Calu3 (cell line): ENCODE data around the gene SLC1A7. TPM values are rescaled to one million over a fixed set of nuclear protein-coding genes. Genes with fewer than 3 reads are reported as not detected.

ENCODE experiments used
- BruUV-seq: library from RNA; stranded (reverse); fragments of 400-500 nt; replicated peaks from 2 replicates; lab custom pipeline; 2021; lab: Mats Ljungman, UMichigan
- CTCF ChIA-PET: fragments of 300-600 bp; sonication (Branson Sonifier 250); formaldehyde crosslinking; loops from one replicate; lab custom pipeline; 2022; ENCODE audit warnings: antibody characterized with exemption; lab: Charles Lee
- DNase-seq: peaks from one replicate; pipeline ENCODE4 v3.0.0; 2022
- H3K27ac Mint-ChIP-seq: one replicate; pipeline ENCODE4 v1.8.0; 2022; ENCODE audit warnings: mixed read lengths; ENCODE audit not compliant: unreplicated experiment
- H3K27me3 Mint-ChIP-seq: one replicate; pipeline ENCODE4 v1.8.0; 2022; ENCODE audit warnings: mixed read lengths; ENCODE audit not compliant: unreplicated experiment
- H3K36me3 Mint-ChIP-seq: one replicate; pipeline ENCODE4 v1.8.0; 2022; ENCODE audit warnings: mild to moderate bottlenecking, moderate library complexity, mixed read lengths; ENCODE audit not compliant: insufficient read depth, unreplicated experiment
- H3K4me1 Mint-ChIP-seq: one replicate; pipeline ENCODE4 v1.8.0; 2022; ENCODE audit warnings: mild to moderate bottlenecking, low read depth, mixed read lengths; ENCODE audit not compliant: unreplicated experiment
- H3K4me3 Mint-ChIP-seq: one replicate; pipeline ENCODE4 v1.8.0; 2022; ENCODE audit warnings: mild to moderate bottlenecking, low read depth, moderate library complexity, mixed read lengths; ENCODE audit not compliant: unreplicated experiment
- H3K9me3 Mint-ChIP-seq: one replicate; pipeline ENCODE4 v1.8.0; 2022; ENCODE audit warnings: low read depth, mixed read lengths; ENCODE audit not compliant: unreplicated experiment
- CTCF ChIP-seq: fragments of 200-600 bp; IDR thresholded peaks from one replicate; pipeline ENCODE4 v1.8.0; 2022; ENCODE audit warnings: antibody characterized with exemption; ENCODE audit not compliant: unreplicated experiment
- intact Hi-C: fragments of 100-400 bp; cut with micrococcal nuclease; formaldehyde crosslinking; loops from one replicate; pipeline ENCODE4 v1.10.0; 2022; ENCODE audit not compliant: unreplicated experiment
- total RNA-seq: library from RNA; stranded (reverse); gene quantifications from 2 replicates; pipeline ENCODE4 v1.2.3, GENCODE V29; 2022

The SLC1A7 gene
- total RNA-seq, 1 experiment from 2014 or later = not detected

DNA sequence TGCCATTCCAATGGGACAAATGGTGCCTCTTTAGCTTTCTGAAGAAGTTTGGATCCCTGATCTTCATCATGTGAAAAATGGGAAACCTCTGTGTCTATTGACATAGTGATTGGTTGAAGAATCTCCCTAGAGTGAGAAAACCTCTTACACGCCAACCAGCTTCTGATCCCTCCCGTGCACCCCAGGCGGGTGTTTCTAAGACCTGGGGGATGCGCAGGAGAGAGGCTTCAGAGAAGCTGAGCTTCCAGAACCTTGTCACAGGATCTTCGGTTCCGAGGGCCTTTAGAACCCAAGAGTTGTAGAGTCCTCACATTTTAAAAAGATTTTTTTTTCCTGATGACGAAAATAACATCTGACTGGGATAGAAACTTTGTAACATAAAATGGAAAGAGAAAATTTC is 69.2 kb downstream of the SLC1A7 start:
- Mint-ChIP-seq H3K36me3 (no peaks in the 10 kb centered on the region), H3K4me3 (no peak overlapping the region), H3K27ac (no peak overlapping the region), H3K4me1 (no peaks in the 10 kb centered on the region), H3K27me3 (no peaks in the 10 kb centered on the region), H3K9me3 (no peaks in the 10 kb centered on the region)
- no TSS peak for BruUV-seq
- CTCF ChIA-PET = no interaction called here
- DNase-seq = no peak
- TF ChIP-seq CTCF = no peak
- intact Hi-C loops = no loop called here

- CTCF ChIA-PET = no interaction called here
- no peak for TF ChIP-seq CTCF
- no peak overlapping the region for H3K27ac Mint-ChIP-seq
- no TSS peak for BruUV-seq
- H3K4me1 Mint-ChIP-seq = no peaks in the 10 kb centered on the region
- H3K9me3 Mint-ChIP-seq = no peaks in the 10 kb centered on the region
- no peaks in the 10 kb centered on the region for H3K27me3 Mint-ChIP-seq
- no peaks in the 10 kb centered on the region for H3K36me3 Mint-ChIP-seq
- no peak overlapping the region for H3K4me3 Mint-ChIP-seq
- DNase-seq = no peak
- intact Hi-C loops = no loop called here
Observed at GRCh38 chr1:53071915-53072314, 70.5 kb downstream of the SLC1A7 start.

DNA sequence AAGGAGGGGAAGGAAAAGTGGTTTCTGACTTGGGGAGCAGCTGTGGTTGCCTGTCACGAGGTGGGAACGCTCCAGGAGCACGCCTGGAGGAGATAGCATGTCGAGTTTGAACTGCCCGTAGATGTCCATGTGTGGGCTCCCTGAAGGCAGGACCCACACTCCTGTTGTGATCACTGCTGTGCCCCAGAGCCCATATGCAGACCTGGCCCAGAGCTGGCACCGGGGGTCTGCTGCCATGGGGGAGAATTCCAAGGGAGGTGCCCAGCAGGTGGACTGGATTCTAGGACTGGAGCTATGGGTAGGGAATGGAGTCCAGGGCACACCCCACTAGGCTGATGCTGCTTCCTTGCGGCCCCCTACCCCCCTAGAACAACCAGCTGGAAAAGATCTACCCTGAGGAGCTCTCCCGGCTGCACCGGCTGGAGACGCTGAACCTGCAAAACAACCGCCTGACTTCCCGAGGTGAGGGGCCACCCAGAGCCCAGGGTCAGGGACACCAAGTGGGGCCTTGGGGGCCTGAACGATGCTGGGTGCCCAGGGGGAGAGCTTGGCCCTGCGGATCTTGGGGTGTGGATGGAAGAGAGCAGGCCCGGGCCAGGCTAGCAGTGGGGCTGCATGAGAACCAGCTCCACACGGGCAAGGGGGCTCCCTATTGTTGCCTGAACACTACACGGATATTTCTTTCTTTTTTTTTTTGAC is 71.1 kb downstream of the SLC1A7 start:
- no peaks in the 10 kb centered on the region for H3K36me3 Mint-ChIP-seq
- no peaks in the 10 kb centered on the region for H3K4me1 Mint-ChIP-seq
- no peak overlapping the region for H3K27ac Mint-ChIP-seq
- no peak overlapping the region for H3K4me3 Mint-ChIP-seq
- no peaks in the 10 kb centered on the region for H3K27me3 Mint-ChIP-seq
- no peak for DNase-seq
- CTCF ChIA-PET = no interaction called here
- BruUV-seq = no TSS peak
- intact Hi-C loops = no loop called here
- no peak for TF ChIP-seq CTCF
- no peaks in the 10 kb centered on the region for H3K9me3 Mint-ChIP-seq

DNA sequence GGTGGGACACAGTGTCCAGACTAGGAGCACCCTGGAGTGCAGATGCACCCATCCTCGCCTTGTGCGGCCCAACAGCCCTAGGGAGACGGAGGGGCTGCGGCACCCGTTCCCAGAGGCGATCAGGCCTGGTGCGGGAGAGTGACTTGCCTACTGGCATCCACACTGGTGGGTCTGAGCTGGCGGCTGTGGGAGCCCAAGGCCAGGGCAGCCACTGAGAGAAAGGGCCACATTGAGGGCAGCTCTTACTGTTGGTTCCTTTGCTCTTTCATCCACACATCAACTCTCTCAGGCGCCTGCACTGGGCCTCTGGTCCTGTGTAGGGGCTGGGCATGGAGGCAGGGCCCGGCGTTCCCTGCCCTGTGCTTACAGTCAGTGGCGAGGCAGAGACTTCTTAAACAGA is 71.8 kb downstream of the SLC1A7 start:
- intact Hi-C loops = no loop called here
- Mint-ChIP-seq H3K4me1 (no peaks in the 10 kb centered on the region), H3K9me3 (no peaks in the 10 kb centered on the region), H3K36me3 (no peaks in the 10 kb centered on the region), H3K27me3 (no peaks in the 10 kb centered on the region), H3K4me3 (no peak overlapping the region), H3K27ac (no peak overlapping the region)
- no TSS peak for BruUV-seq
- no peak for DNase-seq
- CTCF ChIA-PET = no interaction called here
- TF ChIP-seq CTCF = no peak
